ENCODE measurements around the gene SKI. TPM values are rescaled to one million over a fixed set of nuclear protein-coding genes. Genes with fewer than 3 reads are reported as not detected.
"Not testable (repeated sequence)": the region's sequence is repeated elsewhere in the genome, so short reads cannot be mapped to it uniquely, and the experiment has no call there.

The SKI gene
- total RNA-seq, 1 donor from 2014 or later, result 18.7 TPM

DNA sequence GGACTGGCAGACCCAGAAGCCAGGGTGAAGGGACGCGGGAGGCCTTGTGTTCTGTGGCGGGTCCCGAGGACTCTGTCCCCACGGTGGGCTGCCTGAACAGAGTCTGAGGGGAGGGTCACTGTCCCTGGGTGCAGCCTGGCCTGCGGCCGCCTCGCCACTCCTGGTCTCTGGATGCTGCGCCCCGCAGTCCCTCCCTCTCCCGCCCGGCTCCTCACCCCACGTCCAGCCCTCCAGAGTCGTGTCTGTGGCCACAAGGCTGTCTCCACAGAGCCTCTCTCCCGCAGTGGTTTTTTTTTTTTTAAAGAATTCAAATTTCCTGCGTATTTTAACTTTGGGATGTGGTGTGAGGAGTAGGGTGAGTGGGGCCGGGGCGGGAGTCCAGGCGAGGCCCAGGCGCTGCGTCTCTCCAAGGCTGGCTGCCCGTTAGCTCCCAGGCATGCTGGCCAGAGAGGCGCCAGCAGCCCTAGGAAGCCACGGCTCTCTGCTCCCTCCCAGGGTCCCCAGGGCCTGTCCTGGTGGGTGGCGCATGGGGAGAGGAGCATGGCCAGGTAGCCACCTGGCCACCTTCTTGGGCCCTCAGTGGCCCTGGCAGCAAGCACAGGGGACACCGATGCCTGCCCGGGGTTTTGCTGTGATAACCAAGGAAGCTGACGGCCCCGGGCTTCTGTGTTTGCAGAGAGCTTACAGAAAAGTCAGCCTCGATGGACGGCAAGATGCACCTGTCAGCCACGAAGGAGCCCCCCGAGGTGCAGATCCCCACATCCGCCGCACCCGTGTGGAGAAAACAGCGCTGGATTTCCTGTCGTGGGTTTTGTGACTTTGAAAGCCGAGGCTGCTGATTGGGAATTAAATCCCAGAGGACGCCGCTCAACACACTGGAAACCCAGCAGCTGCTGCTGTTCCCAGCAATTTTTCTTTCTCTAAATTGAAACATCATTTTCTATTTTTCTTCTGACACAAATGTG, 90.5 kb downstream of the SKI start:
- no peak for DNase-seq (ENCODE audit: low read depth, low spot score)

DNA sequence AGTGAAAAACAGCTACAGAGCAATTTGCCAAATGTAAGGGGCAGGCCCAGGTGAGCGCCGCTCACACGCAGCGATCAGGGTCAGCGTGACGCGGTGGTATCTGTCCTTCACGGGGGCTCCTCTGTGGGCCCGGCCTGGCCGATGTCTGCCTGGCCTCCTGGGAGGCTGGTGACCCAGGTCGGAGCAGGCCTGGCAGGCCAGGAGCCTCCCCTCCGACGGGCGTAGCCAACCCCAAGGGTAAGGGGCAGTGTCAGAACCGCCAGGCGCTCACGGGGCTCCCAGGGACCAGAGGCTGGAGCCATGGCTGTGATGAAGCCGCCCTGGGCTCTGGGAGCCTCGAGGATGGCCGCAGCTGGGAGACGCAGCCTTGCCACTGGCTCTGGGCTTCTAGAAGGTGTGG, 91.2 kb downstream of the SKI start:
- DNase-seq (ENCODE audit: low read depth, low spot score), result no peak

DNA sequence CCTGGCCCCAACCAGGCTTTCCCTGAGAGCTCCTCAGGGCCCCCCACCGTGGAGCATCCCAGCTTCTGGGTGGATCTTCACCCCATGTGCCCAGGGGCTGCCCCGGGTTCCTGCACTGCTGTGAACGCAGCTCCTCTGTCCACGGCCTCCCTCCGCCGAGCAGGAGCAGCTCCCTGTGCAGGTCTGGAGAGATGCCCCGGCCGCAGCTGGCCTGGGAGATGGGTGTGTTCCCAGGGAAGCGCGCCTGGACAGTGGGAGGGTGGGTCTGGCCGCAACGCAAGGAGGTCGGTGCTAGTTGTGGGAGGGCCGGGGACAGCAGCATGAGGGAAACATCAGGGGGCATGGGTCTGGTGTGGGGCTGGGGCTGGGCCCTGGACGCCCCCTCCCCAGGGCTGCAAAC, 91.9 kb downstream of the SKI start:
- no peak for DNase-seq (ENCODE audit: low read depth, low spot score)

DNA sequence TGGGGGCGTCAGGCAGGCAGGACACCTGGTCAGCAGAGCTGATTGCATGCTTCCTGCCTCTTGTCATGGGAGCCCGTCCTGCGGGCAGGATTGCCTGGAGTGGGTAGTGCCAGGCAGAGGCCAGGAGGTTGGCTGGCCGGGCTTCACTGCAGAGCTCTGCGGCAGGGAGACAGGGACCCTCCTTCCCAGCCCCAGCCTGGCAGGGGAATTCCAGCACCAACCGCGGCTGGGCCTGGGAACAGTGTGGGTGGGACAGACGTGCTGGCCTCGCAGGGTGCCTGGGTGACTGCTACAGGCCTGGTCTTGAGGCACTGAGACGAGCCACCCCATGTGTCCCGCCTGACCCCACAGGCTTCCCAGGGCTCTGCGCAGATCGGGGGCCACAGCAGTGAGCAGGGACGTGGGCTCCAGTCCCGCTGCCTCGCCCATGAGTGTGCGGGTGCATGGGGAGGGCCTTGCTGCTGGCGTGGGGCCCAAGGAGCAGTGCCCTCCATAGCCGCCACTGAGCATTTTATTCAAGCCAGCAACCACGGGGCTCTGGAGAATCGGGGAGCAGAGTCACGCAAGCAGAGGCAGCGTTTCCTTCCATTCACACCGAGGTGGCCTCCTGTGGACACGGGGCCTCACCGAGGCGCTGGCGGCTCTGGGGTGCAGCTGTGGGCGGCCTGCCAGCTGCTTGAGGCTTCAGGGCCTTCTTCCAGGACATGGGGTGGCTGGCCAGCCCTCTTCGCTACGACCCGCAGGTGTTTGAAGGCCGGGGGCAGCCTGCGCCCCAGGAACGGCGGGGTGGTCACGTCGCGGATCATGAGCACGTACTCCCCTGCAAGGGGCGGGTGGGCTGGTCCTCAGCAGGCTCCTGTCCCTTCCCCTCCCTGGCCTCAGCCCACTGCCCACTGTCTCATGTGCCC, 92.9 kb downstream of the SKI start:
- no peak for DNase-seq (ENCODE audit: low read depth, low spot score)

DNA sequence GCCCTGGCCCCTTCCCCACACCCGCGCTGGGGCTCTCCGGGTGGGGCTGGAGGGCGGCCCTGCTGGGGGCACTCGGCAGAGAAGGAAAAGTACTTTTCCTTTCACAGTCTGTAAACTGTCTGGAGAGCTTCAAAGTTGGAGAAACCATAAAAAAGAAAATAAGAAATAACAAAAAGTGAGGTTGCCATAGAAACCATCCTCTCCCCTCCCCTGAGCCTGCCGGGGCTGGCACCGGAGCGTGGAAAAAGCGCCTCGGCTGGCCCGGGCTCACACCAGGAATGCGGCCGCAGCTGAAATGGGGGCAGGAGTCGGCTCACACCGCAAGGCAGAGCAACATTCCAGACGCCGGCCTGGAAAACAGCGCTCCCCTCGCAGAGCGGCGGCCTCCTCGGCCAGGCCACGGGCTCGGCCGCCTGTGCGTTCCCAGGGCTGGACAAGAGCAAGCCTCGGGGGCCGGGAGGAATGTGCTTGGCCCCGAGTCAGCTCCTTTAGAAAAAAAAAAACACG, 94.0 kb downstream of the SKI start:
- DNase-seq (ENCODE audit: low read depth, low spot score), result peak; percentile 60

DNA sequence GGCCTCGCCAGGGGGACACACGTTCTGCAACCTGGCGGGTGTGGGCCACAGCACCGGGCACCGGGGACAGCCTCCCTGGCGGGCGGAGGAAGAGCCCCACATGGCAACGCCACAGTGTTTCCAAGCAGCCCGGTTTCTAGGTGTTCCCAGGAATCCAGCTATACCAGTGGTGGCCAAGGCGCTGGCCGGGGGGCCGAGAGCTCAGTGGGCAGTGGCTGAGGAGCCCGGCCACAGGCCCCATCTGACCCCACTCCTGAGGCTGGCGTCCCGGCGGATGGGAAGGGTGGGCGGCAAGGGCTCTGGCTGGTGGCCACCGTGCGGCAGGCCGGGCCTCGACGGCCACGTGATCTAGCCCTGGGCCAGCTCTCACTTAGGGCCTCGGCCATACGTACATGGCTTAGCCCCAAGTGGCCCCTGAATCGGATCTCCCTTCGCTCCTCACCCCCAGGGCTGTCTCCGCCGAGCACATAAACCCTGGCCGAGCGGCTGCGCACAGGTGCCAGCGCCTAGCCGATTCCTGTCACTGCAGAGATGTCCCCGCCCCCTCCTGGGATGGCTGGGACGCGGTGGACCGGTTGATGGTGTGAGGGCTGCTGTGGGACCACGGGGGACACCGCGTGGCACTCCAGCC, 94.6 kb downstream of the SKI start:
- DNase-seq (ENCODE audit: low read depth, low spot score), result no peak

DNA sequence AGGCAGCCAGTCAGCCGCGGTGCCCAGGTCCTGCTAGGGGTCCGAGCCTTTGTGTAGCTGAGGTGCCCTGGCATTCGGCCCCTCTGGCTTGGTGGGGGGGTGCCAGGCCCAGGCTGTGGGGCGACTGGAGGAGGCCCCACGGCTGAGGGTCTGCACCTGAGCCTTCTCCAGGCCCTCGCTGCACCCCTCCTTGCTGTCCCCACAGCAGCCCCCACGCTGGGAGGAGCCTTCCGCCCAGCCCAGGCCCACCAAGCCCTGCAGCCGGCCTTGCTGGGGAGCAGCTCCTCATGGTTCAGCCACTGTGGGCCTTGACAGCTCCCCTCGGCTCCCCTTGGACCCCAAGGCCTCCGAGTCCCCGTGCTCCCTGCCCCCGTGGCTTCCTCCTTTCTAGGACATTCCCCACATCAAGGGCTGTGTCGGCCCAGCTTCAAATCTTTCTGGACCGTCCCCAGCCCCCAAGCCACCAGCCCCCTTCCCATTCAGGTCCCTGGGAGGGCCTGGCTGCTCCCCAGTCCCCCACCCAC, 95.4 kb downstream of the SKI start:
- DNase-seq (ENCODE audit: low read depth, low spot score), result no peak

DNA sequence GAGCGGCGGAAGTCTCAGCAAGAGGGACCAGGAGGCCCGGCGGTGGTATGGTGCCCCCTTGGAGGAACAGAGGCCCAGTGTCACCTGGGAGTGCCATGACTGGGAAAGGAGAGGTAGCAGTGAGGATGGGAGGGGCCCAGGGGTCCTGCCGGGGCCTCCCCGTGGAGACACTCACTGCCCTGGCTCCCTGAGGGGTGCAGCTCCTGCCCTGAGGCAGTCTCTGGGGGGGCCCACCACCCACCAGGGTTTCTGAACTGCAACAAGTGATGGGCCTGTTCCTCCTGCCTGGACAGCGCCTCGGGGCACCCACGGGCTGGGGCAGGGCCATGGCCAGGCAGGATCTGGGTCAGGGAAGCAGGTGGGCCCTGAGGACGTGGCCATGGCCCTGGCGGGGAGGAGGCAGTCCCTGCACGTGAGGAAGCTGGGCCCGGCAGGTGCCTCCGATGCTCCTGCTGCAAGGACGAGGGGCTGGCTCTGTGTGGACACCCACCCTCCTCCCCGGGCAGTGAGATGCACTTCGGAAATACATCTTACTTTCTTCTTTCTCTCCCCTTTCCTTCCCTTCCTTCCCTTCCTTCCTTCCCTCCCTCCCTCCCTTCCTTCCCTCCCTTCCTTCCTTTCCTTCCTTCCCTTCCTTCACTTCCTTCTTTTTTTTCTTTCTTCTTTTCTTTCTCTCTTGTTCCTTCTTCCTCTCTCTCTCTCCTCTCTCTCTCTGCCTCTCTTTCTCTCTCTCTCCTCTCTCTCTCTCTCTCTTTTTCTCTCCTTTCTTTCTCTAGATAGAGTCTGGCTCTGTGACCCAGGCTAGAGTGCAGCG, 96.6 kb downstream of the SKI start:
- no peak for DNase-seq (ENCODE audit: low read depth, low spot score)

DNA sequence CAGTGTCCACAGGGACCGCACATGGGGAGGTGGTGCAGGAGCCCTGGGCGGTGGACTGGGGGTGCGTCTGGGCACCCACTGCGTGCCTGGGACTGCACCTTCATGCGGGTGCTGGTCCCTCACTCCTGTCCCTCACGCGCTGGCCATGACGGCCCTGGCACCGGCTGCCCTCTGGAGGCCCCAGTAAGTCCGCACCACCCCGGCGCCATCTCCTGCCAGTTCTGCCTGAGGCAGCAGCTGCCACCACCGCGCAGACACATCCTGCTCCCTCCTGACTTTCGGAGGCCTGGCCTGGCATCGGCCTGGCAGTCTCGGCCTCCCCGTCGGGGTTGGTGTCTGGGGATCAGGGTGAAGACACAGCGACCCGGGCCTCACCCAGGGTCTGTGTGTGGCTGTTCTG, 98.4 kb downstream of the SKI start:
- DNase-seq (ENCODE audit: low read depth, low spot score), result no peak

DNA sequence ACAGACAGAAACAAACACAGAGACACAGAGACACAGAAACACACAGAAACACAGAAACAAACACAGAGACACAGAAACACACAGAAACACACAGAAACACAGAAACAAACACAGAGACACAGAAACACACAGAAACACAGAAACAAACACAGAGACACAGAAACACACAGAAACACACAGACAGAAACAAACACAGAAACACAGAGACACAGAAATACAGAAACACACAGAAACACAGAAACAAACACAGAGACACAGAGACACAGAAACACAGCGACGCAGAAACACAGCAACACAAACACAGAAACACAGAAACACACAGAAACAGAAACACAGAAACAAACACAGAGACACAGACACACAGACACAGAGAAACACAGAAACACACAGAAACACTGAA, 99.0 kb downstream of the SKI start:
- DNase-seq (ENCODE audit: low read depth, low spot score), result not testable (repeated sequence)

DNA sequence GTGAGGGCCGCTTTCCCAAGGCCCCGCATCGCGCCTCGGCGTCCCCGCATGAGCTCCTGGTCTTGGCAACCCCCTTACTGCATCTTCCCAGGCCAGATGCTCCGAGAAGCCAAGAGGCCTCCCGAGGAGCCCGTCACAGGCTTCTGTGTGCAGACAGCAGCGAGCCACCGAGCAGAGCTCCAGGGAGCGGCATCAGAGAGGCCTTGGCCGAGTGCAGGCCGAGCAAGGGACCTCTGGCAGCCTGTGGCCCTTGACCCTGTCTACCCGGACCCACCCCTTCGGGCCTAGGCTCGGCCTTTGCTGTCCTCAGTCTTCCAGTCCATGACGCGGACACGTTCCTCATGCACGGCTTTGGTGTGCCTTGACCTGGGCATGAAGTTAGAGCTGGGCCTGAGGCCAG, 99.7 kb downstream of the SKI start:
- DNase-seq (ENCODE audit: low read depth, low spot score), result no peak

DNA sequence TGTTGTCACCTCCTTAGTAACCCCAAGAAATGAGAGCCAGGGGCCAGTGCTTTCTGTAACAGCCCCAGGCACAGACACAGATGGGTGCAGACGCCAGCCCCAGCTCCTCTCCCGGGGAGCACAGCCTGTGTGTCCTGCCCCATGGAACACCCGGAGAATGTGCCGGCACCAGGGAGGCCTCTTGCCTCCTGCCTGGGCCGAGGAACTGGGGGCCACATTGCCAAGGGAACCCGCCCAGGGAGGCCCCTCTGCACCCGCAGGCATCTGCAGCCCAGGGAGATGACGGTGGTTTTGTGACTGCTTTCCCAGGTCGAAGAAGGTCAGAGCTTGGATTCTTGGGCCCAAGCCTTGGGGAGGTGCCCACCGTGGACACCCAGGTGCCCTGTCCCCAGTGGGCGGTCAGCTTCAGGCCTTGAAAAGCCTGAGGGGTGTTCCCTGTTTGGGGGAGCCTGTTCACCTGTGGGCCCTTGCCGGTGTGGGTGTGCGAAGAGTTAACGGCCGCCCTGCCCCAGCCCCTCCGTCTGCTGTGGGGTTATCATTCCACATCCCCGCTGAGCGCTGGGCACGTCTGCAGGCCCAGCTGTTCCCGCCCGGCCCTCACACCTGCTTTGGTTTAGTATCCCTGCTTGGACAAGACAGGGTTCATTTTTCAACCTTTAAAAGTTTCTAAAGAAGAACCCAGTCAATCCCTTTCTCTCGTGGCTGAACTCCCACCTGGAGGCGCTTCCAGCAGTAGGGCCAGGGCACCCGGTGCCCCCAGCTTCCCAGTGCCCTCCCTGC, 100.7 kb downstream of the SKI start:
- DNase-seq (ENCODE audit: low read depth, low spot score), result no peak

DNA sequence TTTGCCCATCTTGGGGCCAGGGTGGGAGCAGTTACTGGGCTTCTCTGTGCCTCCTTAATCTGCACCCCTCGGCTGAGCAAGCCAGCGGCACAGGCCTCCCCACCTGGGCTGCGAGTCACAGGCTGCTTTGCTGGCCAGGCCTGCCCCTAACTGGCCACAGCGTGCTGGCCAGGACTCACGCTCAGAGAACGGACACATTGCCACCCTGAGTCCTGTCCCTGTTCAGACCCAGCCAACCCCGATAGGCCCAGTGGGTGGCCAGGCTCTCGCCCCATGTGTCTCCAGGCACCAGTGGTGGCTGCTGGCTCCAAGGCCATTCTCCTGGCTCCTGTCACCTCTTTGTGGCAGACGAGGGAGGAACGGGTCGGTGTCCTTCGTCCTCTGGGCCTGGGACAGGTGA, 101.9 kb downstream of the SKI start:
- DNase-seq (ENCODE audit: low read depth, low spot score), result no peak

DNA sequence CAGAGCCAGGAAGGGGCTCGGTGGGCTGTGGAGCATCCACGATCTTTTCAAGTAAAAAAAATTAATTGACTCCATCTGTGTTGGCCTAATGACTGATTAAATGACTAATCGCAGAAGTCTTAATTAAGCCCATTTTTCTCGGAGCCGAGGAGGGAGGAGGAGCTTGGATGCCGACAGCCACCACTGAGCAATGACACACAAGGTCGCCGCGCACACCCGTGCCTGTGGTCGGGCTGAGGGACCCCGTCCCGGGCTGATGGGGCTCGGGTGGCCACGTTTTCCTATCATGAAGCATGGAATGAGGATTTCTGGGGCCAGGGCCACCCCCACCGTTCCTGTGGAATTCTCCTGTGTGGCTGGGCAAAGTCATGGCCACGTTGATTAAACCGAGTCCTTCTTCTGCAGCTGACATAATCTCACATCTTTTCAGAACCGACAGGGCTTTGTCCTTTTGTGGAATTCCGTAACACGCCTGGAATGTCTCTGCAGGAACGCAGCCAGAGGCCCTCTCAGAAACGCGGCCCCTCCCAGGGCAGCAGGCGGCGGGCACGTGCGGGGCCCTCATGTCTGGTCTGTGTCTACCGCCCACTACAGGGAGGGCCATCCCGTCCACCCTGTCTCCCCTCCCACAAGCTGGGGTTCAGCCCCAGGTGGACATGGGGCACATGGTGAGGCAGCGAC, 102.5 kb downstream of the SKI start:
- DNase-seq (ENCODE audit: low read depth, low spot score), result no peak

DNA sequence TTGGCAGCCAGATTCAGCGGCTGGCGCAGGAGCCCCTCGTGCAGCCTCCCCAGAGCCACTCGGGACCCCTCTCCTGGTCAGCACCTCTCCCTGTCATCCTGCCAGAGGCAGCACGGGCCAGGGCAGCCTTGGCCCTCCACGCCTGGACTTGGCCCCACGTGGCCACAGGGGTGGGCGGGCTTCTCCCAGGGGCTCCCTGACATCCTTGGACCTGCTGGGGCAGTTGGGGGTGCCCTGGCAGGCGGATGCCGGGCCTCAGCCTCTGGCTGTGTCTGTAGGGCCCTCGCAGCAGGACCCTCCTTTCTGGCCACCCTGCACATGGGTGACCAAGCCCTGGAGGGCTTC, 103.1 kb downstream of the SKI start:
- no peak for DNase-seq (ENCODE audit: low read depth, low spot score)

DNA sequence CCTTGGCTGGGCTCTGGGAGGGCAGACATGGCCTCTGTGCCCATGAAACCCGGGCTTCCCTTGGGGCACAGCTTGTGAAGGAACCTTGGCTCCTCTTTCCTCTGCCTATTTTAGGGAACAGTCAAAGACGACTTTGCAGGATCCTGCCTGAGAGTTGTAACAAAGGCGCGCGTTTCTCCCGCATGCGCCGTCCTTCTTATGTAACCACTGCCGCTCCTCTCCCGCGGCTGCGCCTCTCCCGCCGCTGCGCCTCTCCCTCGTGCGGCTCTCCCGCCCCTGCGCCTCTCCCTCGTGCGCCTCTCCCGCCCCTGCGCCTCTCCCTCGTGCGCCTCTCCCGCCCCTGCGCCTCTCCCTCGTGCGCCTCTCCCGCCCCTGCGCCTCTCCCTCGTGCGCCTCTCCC, 103.5 kb downstream of the SKI start:
- not testable (repeated sequence) for DNase-seq (ENCODE audit: low read depth, low spot score)

DNA sequence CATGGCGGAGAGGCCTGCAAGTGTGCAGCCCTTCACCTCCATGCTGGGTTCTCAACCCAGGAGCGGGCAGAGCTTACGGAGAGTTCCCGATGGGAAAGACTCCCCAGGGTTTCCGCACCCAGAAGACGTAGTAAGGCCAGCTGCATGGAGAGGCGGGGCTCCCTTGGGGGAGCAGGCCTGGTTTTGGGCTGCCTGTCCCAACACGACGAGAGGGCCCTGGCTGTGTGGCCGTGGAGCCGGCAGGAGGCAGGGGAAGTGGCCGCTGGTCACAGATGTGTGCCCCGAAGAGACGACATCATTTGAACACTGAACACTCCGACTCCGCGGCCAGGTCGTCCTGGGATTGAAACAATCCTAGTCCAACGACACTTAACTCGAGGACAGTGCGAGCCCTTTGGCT, 106.2 kb downstream of the SKI start:
- no peak for DNase-seq (ENCODE audit: low read depth, low spot score)

DNA sequence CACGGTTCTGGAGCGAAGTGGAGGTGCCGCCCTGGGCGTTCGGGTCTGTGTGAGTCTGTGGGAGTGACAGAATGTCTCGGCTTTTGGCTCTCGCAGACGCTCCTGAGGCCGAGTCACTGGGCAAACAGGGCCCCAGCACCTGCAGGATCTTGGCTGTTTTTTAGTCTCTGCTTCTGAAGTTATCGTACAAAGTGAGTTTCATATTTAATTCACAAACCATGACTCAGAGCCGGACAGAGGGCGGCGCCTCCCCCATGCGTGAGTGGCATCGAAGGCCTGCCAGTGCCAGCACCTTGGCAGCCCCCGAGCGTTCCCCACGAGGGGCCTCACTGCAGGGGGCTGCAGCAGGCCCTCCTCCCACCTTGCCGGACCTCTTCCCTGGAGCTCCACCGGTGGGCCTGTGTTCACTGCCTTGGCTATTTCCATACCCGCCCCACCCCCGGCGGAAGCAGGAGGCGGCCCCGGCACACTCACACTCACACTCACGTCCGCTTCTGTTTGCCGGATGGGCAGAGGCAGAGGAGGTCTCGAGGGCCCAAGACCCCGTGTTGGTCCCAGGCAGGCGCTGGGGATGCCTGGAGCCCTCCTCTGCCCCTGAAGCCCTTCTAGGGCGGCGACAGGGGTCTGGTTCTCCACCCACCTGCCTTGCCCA, 106.9 kb downstream of the SKI start:
- no peak for DNase-seq (ENCODE audit: low read depth, low spot score)

Measured in pulmonary artery endothelial cell (primary cell).